H1 (cell line): ENCODE measurements around the gene KCP. TPM values are rescaled to one million over a fixed set of nuclear protein-coding genes. Genes with fewer than 3 reads are reported as not detected.

Experiments
- CTCF ChIA-PET: fragments of 300-600 bp; sonication (Branson Sonifier 250); formaldehyde crosslinking; loops from one replicate; lab custom pipeline; 2021; ENCODE audit not compliant: partially characterized antibody; lab: Charles Lee
- POLR2A ChIA-PET: fragments of 300-600 bp; sonication (Branson Sonifier 250); formaldehyde crosslinking; loops from one replicate; lab custom pipeline; 2021; ENCODE audit warnings: inconsistent platforms; ENCODE audit not compliant: partially characterized antibody; lab: Charles Lee
- DNase-seq, 2 experiments: peaks; one replicate each; pipeline versions ENCODE4 v3.0.0 to v3.0.0-alpha.2; 2010 to 2022; ENCODE audit warnings: low spot score in 2 of 2, low read depth in 1 of 2, mixed read lengths in 1 of 2
- FAIRE-seq: peaks from 2 replicates; lab custom pipeline; 2011; peaks lifted over from hg19 to GRCh38; lab: Jason Lieb, UNC
- H2AFZ ChIP-seq: 2 replicates; pipeline ENCODE4 v1.8.1; 2012; ENCODE audit warnings: low read length, inconsistent platforms
- H2AK5ac ChIP-seq: 2 replicates; pipeline ENCODE4 v1.6.1; 2013; ENCODE audit warnings: low read depth, low read length
- H2BK120ac ChIP-seq: replicated peaks from 2 replicates; pipeline ENCODE3; 2013; ENCODE audit warnings: low read depth, low read length, inconsistent platforms
- H2BK12ac ChIP-seq: 2 replicates; pipeline ENCODE4 v1.6.1; 2013; ENCODE audit warnings: low read depth, low read length
- H2BK15ac ChIP-seq: 2 replicates; pipeline ENCODE4 v1.6.1; 2013; ENCODE audit warnings: low read length
- H2BK20ac ChIP-seq: 2 replicates; pipeline ENCODE4 v1.6.1; 2013; ENCODE audit warnings: low read length
- H2BK5ac ChIP-seq: 2 replicates; pipeline ENCODE4 v1.6.1; 2013; ENCODE audit warnings: low read depth, low read length
- H3K14ac ChIP-seq: 2 replicates; pipeline ENCODE4 v1.6.1; 2013; ENCODE audit warnings: inconsistent platforms; ENCODE audit not compliant: insufficient read length
- H3K18ac ChIP-seq: 2 replicates; pipeline ENCODE4 v1.6.1; 2013; ENCODE audit warnings: low read length; ENCODE audit errors: extremely low read depth
- H3K23ac ChIP-seq: 2 replicates; pipeline ENCODE4 v1.6.1; 2013; ENCODE audit warnings: inconsistent platforms; ENCODE audit not compliant: insufficient read length
- H3K23me2 ChIP-seq: 2 replicates; pipeline ENCODE4 v1.6.1; 2013; ENCODE audit warnings: low read depth, low read length
- H3K27ac ChIP-seq: 2 replicates; pipeline ENCODE4 v1.6.1; 2011; ENCODE audit warnings: low read depth, low read length, inconsistent platforms
- H3K27me3 ChIP-seq, 4 experiments: replicated peaks in 1 of 4; 1 replicate in 1 of 4; 2 replicates in 3 of 4; pipeline versions ENCODE4 v1.6.1 to v1.8.1; 2011 to 2013; ENCODE audit warnings: low read length in 3 of 4, mild to moderate bottlenecking in 3 of 4, inconsistent platforms in 2 of 4, mixed read lengths in 2 of 4, moderate library complexity in 1 of 4; ENCODE audit not compliant: control insufficient read depth in 3 of 4, insufficient read depth in 3 of 4; ENCODE audit errors: extremely low read depth in 1 of 4
- H3K36me3 ChIP-seq, 4 experiments: 2 replicates each; pipeline versions ENCODE4 v1.6.1 to v1.8.1; 2011 to 2013; ENCODE audit warnings: mild to moderate bottlenecking in 4 of 4, low read length in 3 of 4, moderate library complexity in 2 of 4, control low read depth in 1 of 4, inconsistent platforms in 1 of 4; ENCODE audit not compliant: insufficient read depth in 4 of 4, control insufficient read depth in 2 of 4
- H3K4ac ChIP-seq: replicated peaks from 2 replicates; pipeline ENCODE3; 2013; ENCODE audit warnings: low read length, low read depth, mixed read lengths, inconsistent platforms; ENCODE audit not compliant: insufficient read length
- H3K4me1 ChIP-seq, 4 experiments: replicated peaks in 1 of 4; 1 replicate in 1 of 4; 2 replicates in 3 of 4; pipeline versions ENCODE4 v1.6.1 to v1.8.1; 2011 to 2013; ENCODE audit warnings: low read length in 3 of 4, inconsistent platforms in 2 of 4, mixed read lengths in 1 of 4; ENCODE audit not compliant: insufficient read depth in 4 of 4, control insufficient read depth in 3 of 4
- H3K4me2 ChIP-seq, 2 experiments: 2 replicates each; pipeline versions ENCODE4 v1.6.1 to v1.8.1; 2011 to 2013; ENCODE audit warnings: low read depth in 2 of 2, low read length in 2 of 2, control low read depth in 1 of 2, inconsistent platforms in 1 of 2, mild to moderate bottlenecking in 1 of 2; ENCODE audit not compliant: insufficient read depth in 1 of 2
- H3K4me3 ChIP-seq, 4 experiments: fragments of 200-600, 300-600 bp in 1 of 4; sonication (generic), shearing (Covaris generic), sonication (Bioruptor Twin) in 1 of 4; 2 replicates each; pipeline versions ENCODE4 v1.5.1 to v1.8.1; 2011 to 2016; ENCODE audit warnings: low read length in 4 of 4, low read depth in 3 of 4, control low read depth in 2 of 4, inconsistent platforms in 2 of 4, mild to moderate bottlenecking in 2 of 4, mixed read lengths in 1 of 4, moderate library complexity in 1 of 4; ENCODE audit not compliant: insufficient read depth in 2 of 4; ENCODE audit errors: extremely low read depth in 1 of 4
- H3K56ac ChIP-seq: replicated peaks from 2 replicates; pipeline ENCODE3; 2013; ENCODE audit warnings: low read depth, mild to moderate bottlenecking, mixed read lengths, low read length, inconsistent platforms; ENCODE audit not compliant: insufficient read length
- H3K79me1 ChIP-seq: 2 replicates; pipeline ENCODE4 v1.6.1; 2013; ENCODE audit warnings: low read depth, low read length, control low read depth
- H3K79me2 ChIP-seq, 2 experiments: 2 replicates each; pipeline versions ENCODE4 v1.6.1 to v1.8.1; 2012 to 2013; ENCODE audit warnings: low read length in 2 of 2, mild to moderate bottlenecking in 2 of 2, inconsistent platforms in 1 of 2; ENCODE audit not compliant: insufficient read depth in 2 of 2, control insufficient read depth in 1 of 2
- H3K9ac ChIP-seq, 4 experiments: replicated peaks in 1 of 4; 1 replicate in 1 of 4; 2 replicates in 3 of 4; pipeline versions ENCODE4 v1.6.1 to v1.8.1; 2011 to 2013; ENCODE audit warnings: low read depth in 3 of 4, low read length in 3 of 4, control low read depth in 2 of 4, mild to moderate bottlenecking in 2 of 4, moderate library complexity in 2 of 4, inconsistent platforms in 1 of 4; ENCODE audit errors: extremely low read depth in 1 of 4
- H3K9me3 ChIP-seq, 2 experiments: 2 replicates each; pipeline versions ENCODE4 v1.6.1 to v1.8.1; 2012 to 2013; ENCODE audit warnings: mild to moderate bottlenecking in 2 of 2, moderate library complexity in 2 of 2, control low read depth in 1 of 2, inconsistent platforms in 1 of 2, low read depth in 1 of 2, low read length in 1 of 2, mixed read lengths in 1 of 2; ENCODE audit not compliant: insufficient read depth in 2 of 2
- H4K20me1 ChIP-seq, 2 experiments: replicated peaks in 1 of 2; 2 replicates each; pipeline versions ENCODE3 to v1.8.1; 2011 to 2013; ENCODE audit warnings: inconsistent platforms in 2 of 2, low read length in 2 of 2, mild to moderate bottlenecking in 1 of 2; ENCODE audit not compliant: insufficient read depth in 2 of 2, control insufficient read depth in 1 of 2
- H4K5ac ChIP-seq: 2 replicates; pipeline ENCODE4 v1.6.1; 2013; ENCODE audit warnings: low read length, low read depth, mixed read lengths, inconsistent platforms; ENCODE audit not compliant: insufficient read length
- H4K8ac ChIP-seq: 2 replicates; pipeline ENCODE4 v1.8.0; 2013; ENCODE audit warnings: mild to moderate bottlenecking, moderate library complexity, low read length, inconsistent platforms; ENCODE audit not compliant: insufficient read depth; ENCODE audit errors: extremely low read depth
- H4K91ac ChIP-seq: replicated peaks from 2 replicates; pipeline ENCODE3; 2013; ENCODE audit warnings: low read length, mixed read lengths, inconsistent platforms; ENCODE audit not compliant: insufficient read length
- ATF3 ChIP-seq: IDR thresholded peaks from 2 replicates; pipeline ENCODE4 v1.6.1; 2011; ENCODE audit warnings: low read depth, mild to moderate bottlenecking, low read length; ENCODE audit not compliant: insufficient read depth
- CBX5 ChIP-seq: fragments of 300-800, 300-1000 bp; sonication (generic); IDR thresholded peaks from 2 replicates; pipeline ENCODE4 v1.7.1; 2016; ENCODE audit warnings: antibody characterized with exemption, low read length, low read depth
- CHD2 ChIP-seq: IDR thresholded peaks from 2 replicates; pipeline ENCODE4 v1.6.1; 2012; ENCODE audit warnings: low read length, improper control_type of control experiment
- EP300 ChIP-seq, 2 experiments: IDR thresholded peaks; 1 replicate in 1 of 2; 2 replicates in 1 of 2; pipeline ENCODE4 v1.6.1; 2011 to 2012; ENCODE audit warnings: low read depth in 2 of 2, low read length in 2 of 2, mild to moderate bottlenecking in 2 of 2, borderline replicate concordance in 1 of 2, inconsistent platforms in 1 of 2, moderate library complexity in 1 of 2
- GTF2F1 ChIP-seq: IDR thresholded peaks from 2 replicates; pipeline ENCODE4 v1.6.1; 2012; ENCODE audit warnings: low read depth, low read length, improper control_type of control experiment, borderline replicate concordance
- MAFK ChIP-seq: IDR thresholded peaks from 2 replicates; pipeline ENCODE4 v1.6.1; 2012; ENCODE audit warnings: low read depth, mild to moderate bottlenecking, improper control_type of control experiment, low read length
- MAX ChIP-seq: IDR thresholded peaks from 2 replicates; pipeline ENCODE4 v1.6.1; 2012; ENCODE audit warnings: inconsistent platforms
- NANOG ChIP-seq: IDR thresholded peaks from 2 replicates; pipeline ENCODE4 v1.6.1; 2011; ENCODE audit warnings: low read length, low read depth, mild to moderate bottlenecking, inconsistent platforms; ENCODE audit not compliant: insufficient read depth, poor library complexity, severe bottlenecking
- POLR2AphosphoS5 ChIP-seq: IDR thresholded peaks from 2 replicates; pipeline ENCODE4 v1.6.1; 2011; ENCODE audit warnings: low read depth, low read length
- TBP ChIP-seq: IDR thresholded peaks from 2 replicates; pipeline ENCODE4 v1.6.1; 2011; ENCODE audit warnings: low read depth, low read length, improper control_type of control experiment
- YY1 ChIP-seq: IDR thresholded peaks from 2 replicates; pipeline ENCODE4 v1.6.1; 2011; ENCODE audit warnings: low read depth, mild to moderate bottlenecking, low read length
- WGBS, 2 experiments: shearing (Covaris generic) in 1 of 2; methylation state at CpG; one replicate each; pipeline versions ENCODE4 v1.1.6 to v1.1.7; 2013 to 2015; ENCODE audit warnings: low lambda C conversion rate in 2 of 2, mixed read lengths in 2 of 2, inconsistent platforms in 1 of 2, low coverage in 1 of 2, missing lambda C conversion rate in 1 of 2; ENCODE audit not compliant: insufficient replicate concordance in 2 of 2, insufficient coverage in 1 of 2, insufficient read length in 1 of 2; ENCODE audit errors: extremely low coverage in 1 of 2, missing lambda C conversion rate in 1 of 2; 5-methylcytosine and 5-hydroxymethylcytosine counted together
- polyA plus RNA-seq, 7 experiments: library from polyadenylated mRNA; depleted of rRNA in 3 of 7; stranded (reverse) in 5 of 7; unstranded in 2 of 7; fragments of >200 nt in 5 of 7; fragments of 200-250 nt in 2 of 7; gene quantifications; 1 replicate in 5 of 7; 2 replicates in 1 of 7; 4 replicates in 1 of 7; pipeline versions ENCODE4 v1.2.1 to v1.2.3, GENCODE V29; 2011 to 2013; ENCODE audit warnings: missing spikeins in 2 of 7, mixed read lengths in 2 of 7
- total RNA-seq: library from RNA; stranded (reverse); fragmentation: NEBNext Ultra II Directional; extraction: Animal tissue kit (Norgen Biotek cat#: 25700); gene quantifications from 2 replicates; pipeline ENCODE4 v1.2.1, GENCODE V29; 2021

Gene KCP
- total and polyA plus RNA-seq, 2 of the 8 experiments (the other 6 are each of a cell fraction or from before 2014, with no cell fraction given), result 1.3 to 2.0 TPM

GRCh38 chr7:128892521-128893250, 17.8 kb downstream of the KCP start:
- Histone ChIP-seq H3K18ac (no peak overlapping the region), H3K27me3 (peaks cover 0 to 7% (median 4%) of the 10 kb centered on the region in 4 experiments; a peak in 4 of 7 replicates), H3K4ac (no peak overlapping the region), H3K36me3 (no peaks in the 10 kb centered on the region), H3K9ac (no peak overlapping the region), H4K8ac (no peak overlapping the region), H3K79me1 (0 out of 2 replicates have a peak, but pooled peaks cover 3% of the 10 kb centered on the region), H3K4me3 (no peak overlapping the region), H3K56ac (no peak overlapping the region), H4K91ac (no peak overlapping the region), H3K27ac (no peak overlapping the region), H3K4me2 (no peak overlapping the region), H2AK5ac (no peak overlapping the region), H2AFZ (no peak overlapping the region), H2BK20ac (no peak overlapping the region)
- POLR2A ChIA-PET, result interaction anchor here (1.2 kb wide), 1 partner anchor 18 kb away, joined by 3 read pairs; the partner anchor contains the start of gene KCP
- WGBS, 2 experiments, result 89% methylated on average over 9 of the region's 13 CpGs; no CpG with 5 or more reads in 1 of the 2 experiments
- TF ChIP-seq GTF2F1 (no peak), NANOG (no peak), MAFK (no peak), CBX5 (no peak), TBP (no peak), ATF3 (no peak), CHD2 (no peak), MAX (no peak), POLR2AphosphoS5 (no peak), YY1 (no peak), EP300 (IDR thresholded peaks at IDR 0.05; ENCODE audit: borderline replicate concordance in 1 of 2, low read depth in 2 of 2, low read length in 2 of 2) (no peak)
- TF ChIP-seq, all 59 proteins: peak for 0
- DNase-seq (no peak), FAIRE-seq (no peak)
- H3K9me3 ChIP-seq, result no peaks in the 10 kb centered on the region
- peaks cover 14% of the 10 kb centered on the region; the same call in 1 of the 2 replicates for H3K23me2 ChIP-seq
- no peak overlapping the region for H2BK120ac ChIP-seq
- H3K23ac ChIP-seq, result no peak overlapping the region
- no peak overlapping the region for H2BK12ac ChIP-seq
- peaks cover 0 to 9% of the 10 kb centered on the region in 2 experiments for H4K20me1 ChIP-seq
- no peak overlapping the region for H2BK15ac ChIP-seq
- peaks cover 0 to 19% (median 9%) of the 10 kb centered on the region in 4 experiments; a peak in 5 of 7 replicates for H3K4me1 ChIP-seq
- H3K79me2 ChIP-seq, result no peaks in the 10 kb centered on the region
- H4K5ac ChIP-seq, result no peak overlapping the region
- no peak overlapping the region for H2BK5ac ChIP-seq
- no peak overlapping the region for H3K14ac ChIP-seq
- CTCF ChIA-PET, result interaction anchor here (2.5 to 3.5 kb wide), 2 partner anchors 11 to 12 kb away, joined by 8 to 14 read pairs; no protein-coding TSS in a partner anchor
